HUES64 (cell line): ENCODE data around the gene PXK.

ENCODE experiments used
- H3K27ac ChIP-seq: 2 replicates; pipeline ENCODE4 v1.7.0; 2013; ENCODE audit warnings: low read depth, low read length, inconsistent platforms
- H3K27me3 ChIP-seq: 2 replicates; pipeline ENCODE4 v1.6.1; 2013; ENCODE audit warnings: mild to moderate bottlenecking, low read length; ENCODE audit not compliant: insufficient read depth
- H3K36me3 ChIP-seq: 2 replicates; pipeline ENCODE4 v1.6.1; 2013; ENCODE audit warnings: mild to moderate bottlenecking, low read length; ENCODE audit not compliant: insufficient read depth
- H3K4me1 ChIP-seq: 2 replicates; pipeline ENCODE4 v1.6.1; 2013; ENCODE audit warnings: mild to moderate bottlenecking, low read length, moderate library complexity; ENCODE audit not compliant: insufficient read depth
- H3K4me3 ChIP-seq: 2 replicates; pipeline ENCODE4 v1.5.1; 2013; ENCODE audit warnings: mild to moderate bottlenecking, low read length, moderate library complexity
- H3K9ac ChIP-seq: 2 replicates; pipeline ENCODE4 v1.6.1; 2013; ENCODE audit warnings: mild to moderate bottlenecking, low read depth, low read length
- H3K9me3 ChIP-seq: 2 replicates; pipeline ENCODE4 v1.6.1; 2013; ENCODE audit warnings: low read depth, low read length; ENCODE audit not compliant: insufficient read depth
- WGBS: fragments of 150-250, 120-280 bp; methylation state at CpG from one replicate; pipeline ENCODE4 v1.1.7; 2013; ENCODE audit warnings: missing lambda C conversion rate; 5-methylcytosine and 5-hydroxymethylcytosine counted together

The PXK gene

DNA sequence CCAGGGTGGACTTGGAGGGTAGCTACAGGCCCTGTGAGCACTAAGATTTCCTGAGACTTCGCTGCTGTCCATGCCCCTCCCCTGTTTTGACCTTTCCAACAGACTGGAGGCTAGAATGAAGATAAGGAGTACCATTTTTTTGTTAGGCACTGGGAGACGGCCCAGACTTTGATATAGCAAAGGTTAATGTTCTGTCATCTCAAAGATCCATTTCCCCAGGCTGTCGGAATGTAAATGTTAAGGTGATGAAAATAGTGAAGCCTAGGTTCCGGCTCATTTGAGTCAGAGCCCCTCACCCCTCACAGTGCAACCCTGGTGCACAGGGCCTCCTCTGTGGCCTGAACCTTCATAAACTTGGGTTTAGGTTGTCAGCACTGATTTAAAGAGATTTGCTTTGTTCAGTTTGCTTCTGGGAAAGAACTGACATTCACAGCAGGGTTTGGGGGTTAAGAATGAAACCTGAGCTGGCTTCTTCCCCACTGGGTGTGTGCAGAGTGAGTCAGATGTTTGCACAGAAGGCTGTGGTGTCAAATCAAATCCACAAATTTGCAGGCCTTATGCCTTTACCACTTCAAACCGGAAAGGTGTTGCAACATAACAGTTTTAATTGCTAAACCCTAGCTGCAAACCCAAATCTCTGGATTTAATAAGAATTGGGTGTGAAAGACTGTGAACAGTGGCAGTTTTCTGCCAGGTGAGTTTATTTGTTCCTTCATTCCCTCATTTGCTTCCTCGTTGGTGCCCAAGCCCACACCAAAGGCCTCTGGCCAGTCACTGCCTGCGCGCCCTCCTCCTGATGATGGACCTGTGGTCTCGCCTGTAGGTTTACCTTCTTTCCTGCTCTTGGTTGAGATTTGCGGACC is 138.6 kb downstream of the PXK start:
- Histone ChIP-seq H3K4me1 (peaks cover 21% of the 10 kb centered on the region), H3K9ac (no peak overlapping the region), H3K27ac (peak overlapping the region; percentile 33; the same call in 1 of the 2 replicates)

DNA sequence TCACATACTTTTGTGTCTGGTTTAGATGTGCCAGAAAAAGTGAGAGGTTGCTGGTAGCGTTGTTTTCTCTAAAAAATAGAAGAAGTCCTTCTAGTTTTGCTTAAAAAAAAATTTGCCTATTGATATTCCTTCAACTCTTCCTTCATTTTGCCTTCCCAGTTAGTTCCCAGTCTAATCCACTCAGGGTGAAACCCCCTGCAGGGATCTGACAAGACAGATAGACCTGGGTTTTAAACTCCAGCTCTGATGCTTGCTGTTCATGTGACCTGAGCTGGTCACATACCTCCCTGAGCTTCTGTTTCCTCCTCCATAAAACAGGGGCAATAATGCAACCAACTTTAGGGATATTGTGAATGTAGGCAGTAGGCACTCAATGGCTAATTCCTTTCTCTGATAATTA is 140.6 kb downstream of the PXK start:
- Histone ChIP-seq H3K4me1 (peaks cover 21% of the 10 kb centered on the region), H3K4me3 (no peak overlapping the region), H3K27me3 (no peaks in the 10 kb centered on the region), H3K9me3 (no peaks in the 10 kb centered on the region), H3K9ac (no peak overlapping the region), H3K27ac (no peak overlapping the region), H3K36me3 (no peaks in the 10 kb centered on the region)
- 100% methylated on average over 1 of the region's 1 CpG for WGBS

More for the DNA sequence above, 138.6 kb downstream of the PXK start:
- Histone ChIP-seq H3K9me3 (no peaks in the 10 kb centered on the region), H3K27me3 (no peaks in the 10 kb centered on the region), H3K4me3 (no peak overlapping the region), H3K36me3 (no peaks in the 10 kb centered on the region)
- 69% methylated on average over 10 of the region's 10 CpGs for WGBS

DNA sequence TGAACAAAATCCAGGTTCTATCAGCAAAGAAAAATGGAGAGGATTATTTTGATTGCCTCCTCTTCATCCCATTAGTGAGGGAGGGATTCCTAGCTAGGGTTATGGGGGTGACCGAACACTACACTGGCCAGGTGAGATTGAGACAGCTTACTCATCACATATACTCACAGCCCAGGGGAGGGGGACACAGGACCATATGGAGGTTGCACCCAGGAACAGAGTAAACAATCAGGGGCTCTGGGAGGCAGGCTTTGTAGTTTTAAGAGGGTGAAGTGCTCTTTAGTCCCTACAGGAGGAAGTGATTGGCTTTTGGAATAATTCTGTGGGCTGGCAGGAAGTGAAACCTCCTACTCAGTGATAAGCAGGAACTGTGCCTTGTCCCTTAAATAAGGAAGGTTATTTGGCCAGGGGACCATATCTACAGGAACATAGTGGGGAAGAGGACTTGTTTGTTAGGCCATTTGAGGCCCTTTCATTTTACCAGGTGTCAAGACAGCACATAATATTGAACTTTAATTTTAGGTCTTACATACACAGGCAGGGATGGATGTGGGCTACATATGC is 141.7 kb downstream of the PXK start:
- no peaks in the 10 kb centered on the region for H3K36me3 ChIP-seq
- no peak overlapping the region for H3K4me3 ChIP-seq
- no peak overlapping the region for H3K9ac ChIP-seq
- H3K27me3 ChIP-seq = no peaks in the 10 kb centered on the region
- no peak overlapping the region for H3K27ac ChIP-seq
- H3K9me3 ChIP-seq = no peaks in the 10 kb centered on the region
- no CpG with 5 or more reads among the region's 1 CpG for WGBS
- peaks cover 21% of the 10 kb centered on the region for H3K4me1 ChIP-seq

DNA sequence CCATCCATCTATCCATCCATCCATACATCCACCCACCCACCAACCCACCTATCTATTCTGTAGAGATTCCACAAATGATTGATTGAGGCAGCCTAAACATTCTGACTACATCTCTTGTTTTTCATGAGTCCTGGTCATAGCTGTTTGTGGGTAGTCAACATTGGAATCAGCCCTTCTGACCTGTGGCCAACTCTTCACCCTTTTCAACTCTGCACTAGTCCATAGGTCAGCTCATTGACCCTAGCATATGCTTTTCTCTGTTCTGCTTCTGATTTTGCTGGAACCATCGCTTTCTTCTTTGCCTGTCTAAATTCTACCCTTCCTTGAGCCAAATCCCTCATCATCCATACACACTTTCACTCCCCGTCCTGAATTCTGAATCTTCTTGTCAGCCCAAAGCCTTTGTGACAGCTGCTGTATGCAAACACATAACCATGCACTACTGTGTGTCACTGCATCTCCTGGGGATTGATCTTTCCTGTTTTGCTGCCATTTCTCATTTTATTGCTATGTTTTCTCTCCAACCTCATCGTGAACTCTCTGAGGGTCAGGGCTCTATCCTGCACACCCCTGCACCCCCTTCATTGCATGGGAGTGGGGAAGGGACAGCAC is 142.4 kb downstream of the PXK start:
- WGBS = 94% methylated on average over 3 of the region's 3 CpGs
- H3K4me1 ChIP-seq = peaks cover 21% of the 10 kb centered on the region
- H3K9ac ChIP-seq = no peak overlapping the region
- H3K4me3 ChIP-seq = no peak overlapping the region
- H3K27me3 ChIP-seq = no peaks in the 10 kb centered on the region
- no peaks in the 10 kb centered on the region for H3K9me3 ChIP-seq
- H3K27ac ChIP-seq = no peak overlapping the region
- no peaks in the 10 kb centered on the region for H3K36me3 ChIP-seq
